ENCODE results near the gene RGP1. TPM values are rescaled to one million over a fixed set of nuclear protein-coding genes. Genes with fewer than 3 reads are reported as not detected.
A peak's percentile ranks its signal among the peaks of the same experiment; 100 is the strongest.

Gene RGP1
- total and polyA plus RNA-seq, 4 donors = 11.0 to 32.4 (median 21.5) TPM

GRCh38 chr9:35717132-35717870 lies 31.8 kb upstream of the RGP1 start:
- Histone ChIP-seq H3K9me3 (ENCODE audit: control insufficient read depth, low read length) (no peaks in the 10 kb centered on the region), H3K4me3 (ENCODE audit: low read length in 2 of 2) (no peak overlapping the region), H3K4me1 (ENCODE audit: control insufficient read depth in 1 of 2, insufficient read depth in 2 of 2, low read length in 2 of 2) (no peaks in the 10 kb centered on the region), H3K27ac (ENCODE audit: low read depth in 1 of 2, low read length in 2 of 2) (no peak overlapping the region), H3K36me3 (ENCODE audit: control insufficient read depth in 1 of 2, insufficient read depth in 2 of 2, low read length in 1 of 2) (peaks cover 21 to 59% of the 10 kb centered on the region in 2 donors), H3K27me3 (ENCODE audit: control insufficient read depth in 1 of 2, insufficient read depth in 2 of 2, low read length in 1 of 2) (no peaks in the 10 kb centered on the region)
- ATAC-seq (ENCODE audit: low FRiP score) = no peak
- WGBS, 2 donors = 75 to 78% methylated on average over 14 of the region's 14 CpGs
- DNase-seq = peak; percentile 33 to 47
- intact Hi-C loops (cut with DNase I) = no loop called here

GRCh38 chr9:35718721-35719511 lies 30.2 kb upstream of the RGP1 start:
- Histone ChIP-seq H3K4me3 (ENCODE audit: low read length in 2 of 2) (no peak overlapping the region), H3K36me3 (ENCODE audit: control insufficient read depth in 1 of 2, insufficient read depth in 2 of 2, low read length in 1 of 2) (peaks cover 21 to 55% of the 10 kb centered on the region in 2 donors), H3K9me3 (ENCODE audit: control insufficient read depth, low read length) (no peaks in the 10 kb centered on the region), H3K27ac (ENCODE audit: low read depth in 1 of 2, low read length in 2 of 2) (no peak overlapping the region), H3K27me3 (ENCODE audit: control insufficient read depth in 1 of 2, insufficient read depth in 2 of 2, low read length in 1 of 2) (no peaks in the 10 kb centered on the region), H3K4me1 (ENCODE audit: control insufficient read depth in 1 of 2, insufficient read depth in 2 of 2, low read length in 2 of 2) (no peaks in the 10 kb centered on the region)
- WGBS, 2 donors = 78 to 80% methylated on average over 15 of the region's 15 CpGs
- intact Hi-C loops (cut with DNase I) = loop anchor here in 1 of 2 donors (2.0 kb wide), 1 partner anchor 20 kb away; no protein-coding TSS in a partner anchor
- DNase-seq (peak in 1 of 2 donors; percentile 24), ATAC-seq (ENCODE audit: low FRiP score) (no peak)

- H3K27ac ChIP-seq (ENCODE audit: low read depth in 1 of 2, low read length in 2 of 2) = no peak overlapping the region
- no peaks in the 10 kb centered on the region for H3K4me1 ChIP-seq (ENCODE audit: control insufficient read depth in 1 of 2, insufficient read depth in 2 of 2, low read length in 2 of 2)
- intact Hi-C loops (cut with DNase I) = loop anchor here in 1 of 2 donors (2.0 kb wide), 1 partner anchor 21 kb away; no protein-coding TSS in a partner anchor
- ATAC-seq (ENCODE audit: low FRiP score) (no peak), DNase-seq (peak in 1 of 2 donors; percentile 22)
- peaks cover 26 to 51% of the 10 kb centered on the region in 2 donors for H3K36me3 ChIP-seq (ENCODE audit: control insufficient read depth in 1 of 2, insufficient read depth in 2 of 2, low read length in 1 of 2)
- WGBS, 2 donors = 86 to 88% methylated on average over 4 of the region's 4 CpGs
- no peak overlapping the region for H3K4me3 ChIP-seq (ENCODE audit: low read length in 2 of 2)
- H3K27me3 ChIP-seq (ENCODE audit: control insufficient read depth in 1 of 2, insufficient read depth in 2 of 2, low read length in 1 of 2) = no peaks in the 10 kb centered on the region
- H3K9me3 ChIP-seq (ENCODE audit: control insufficient read depth, low read length) = no peaks in the 10 kb centered on the region
Measured at GRCh38 chr9:35719546-35719945, 29.5 kb upstream of the RGP1 start.

GRCh38 chr9:35723426-35723825 lies 25.7 kb upstream of the RGP1 start:
- Histone ChIP-seq H3K36me3 (ENCODE audit: control insufficient read depth in 1 of 2, insufficient read depth in 2 of 2, low read length in 1 of 2) (peaks cover 18 to 37% of the 10 kb centered on the region in 2 donors), H3K4me1 (ENCODE audit: control insufficient read depth in 1 of 2, insufficient read depth in 2 of 2, low read length in 2 of 2) (peaks cover 0 to 2% of the 10 kb centered on the region in 2 donors), H3K27me3 (ENCODE audit: control insufficient read depth in 1 of 2, insufficient read depth in 2 of 2, low read length in 1 of 2) (no peaks in the 10 kb centered on the region), H3K9me3 (ENCODE audit: control insufficient read depth, low read length) (no peaks in the 10 kb centered on the region), H3K27ac (ENCODE audit: low read depth in 1 of 2, low read length in 2 of 2) (no peak overlapping the region), H3K4me3 (ENCODE audit: low read length in 2 of 2) (no peak overlapping the region)
- whole genome bisulfite sequencing, 2 donors = 71 to 79% methylated on average over 2 of the region's 2 CpGs
- intact Hi-C loops (cut with DNase I) = no loop called here
- ATAC-seq (ENCODE audit: low FRiP score) (no peak), DNase-seq (no peak)

- 85 to 88% methylated on average over 8 of the region's 8 CpGs for WGBS, 2 donors
Measured at GRCh38 chr9:35723908-35724307, 25.2 kb upstream of the RGP1 start.

GRCh38 chr9:35725362-35725761 lies 23.7 kb upstream of the RGP1 start:
- Histone ChIP-seq H3K27me3 (ENCODE audit: control insufficient read depth in 1 of 2, insufficient read depth in 2 of 2, low read length in 1 of 2) (no peaks in the 10 kb centered on the region), H3K36me3 (ENCODE audit: control insufficient read depth in 1 of 2, insufficient read depth in 2 of 2, low read length in 1 of 2) (peaks cover 14 to 21% of the 10 kb centered on the region in 2 donors), H3K27ac (ENCODE audit: low read depth in 1 of 2, low read length in 2 of 2) (no peak overlapping the region), H3K4me3 (ENCODE audit: low read length in 2 of 2) (no peak overlapping the region), H3K4me1 (ENCODE audit: control insufficient read depth in 1 of 2, insufficient read depth in 2 of 2, low read length in 2 of 2) (peaks cover 0 to 2% of the 10 kb centered on the region in 2 donors), H3K9me3 (ENCODE audit: control insufficient read depth, low read length) (no peaks in the 10 kb centered on the region)
- 89 to 91% methylated on average over 11 of the region's 11 CpGs for WGBS, 2 donors
- ATAC-seq (ENCODE audit: low FRiP score) (no peak), DNase-seq (peak in 1 of 2 donors; percentile 42)
- intact Hi-C loops (cut with DNase I) = no loop called here

More at GRCh38 chr9:35723908-35724307, 25.2 kb upstream of the RGP1 start:
- peaks cover 0 to 2% of the 10 kb centered on the region in 2 donors for H3K4me1 ChIP-seq (ENCODE audit: control insufficient read depth in 1 of 2, insufficient read depth in 2 of 2, low read length in 2 of 2)
- DNase-seq (peak in 1 of 2 donors; percentile 38), ATAC-seq (ENCODE audit: low FRiP score) (no peak)
- H3K27me3 ChIP-seq (ENCODE audit: control insufficient read depth in 1 of 2, insufficient read depth in 2 of 2, low read length in 1 of 2) = no peaks in the 10 kb centered on the region
- H3K36me3 ChIP-seq (ENCODE audit: control insufficient read depth in 1 of 2, insufficient read depth in 2 of 2, low read length in 1 of 2) = peaks cover 18 to 34% of the 10 kb centered on the region in 2 donors
- intact Hi-C loops (cut with DNase I) = no loop called here
- H3K4me3 ChIP-seq (ENCODE audit: low read length in 2 of 2) = no peak overlapping the region
- no peaks in the 10 kb centered on the region for H3K9me3 ChIP-seq (ENCODE audit: control insufficient read depth, low read length)
- no peak overlapping the region for H3K27ac ChIP-seq (ENCODE audit: low read depth in 1 of 2, low read length in 2 of 2)

GRCh38 chr9:35726931-35727330 lies 22.2 kb upstream of the RGP1 start:
- Histone ChIP-seq H3K27me3 (ENCODE audit: control insufficient read depth in 1 of 2, insufficient read depth in 2 of 2, low read length in 1 of 2) (no peaks in the 10 kb centered on the region), H3K4me3 (ENCODE audit: low read length in 2 of 2) (peak overlapping the region in 1 of 2 donors; percentile 18), H3K9me3 (ENCODE audit: control insufficient read depth, low read length) (no peaks in the 10 kb centered on the region), H3K27ac (ENCODE audit: low read depth in 1 of 2, low read length in 2 of 2) (peak overlapping the region; percentile 77 to 92), H3K36me3 (ENCODE audit: control insufficient read depth in 1 of 2, insufficient read depth in 2 of 2, low read length in 1 of 2) (peaks cover 10 to 12% of the 10 kb centered on the region in 2 donors), H3K4me1 (ENCODE audit: control insufficient read depth in 1 of 2, insufficient read depth in 2 of 2, low read length in 2 of 2) (peaks cover 0 to 2% of the 10 kb centered on the region in 2 donors)
- peak; percentile 60 for ATAC-seq (ENCODE audit: low FRiP score)
- intact Hi-C loops (cut with DNase I) = loop anchor here in 1 of 2 donors (2.0 kb wide), 1 partner anchor 28 kb away; no protein-coding TSS in a partner anchor
- 0 to 2% methylated on average over 3 of the region's 3 CpGs for WGBS, 2 donors
- peak; percentile 81 to 88 for DNase-seq

GRCh38 chr9:35727676-35728040 lies 21.4 kb upstream of the RGP1 start:
- WGBS, 2 donors = 2% methylated on average over 5 of the region's 5 CpGs
- intact Hi-C loops (cut with DNase I) = loop anchor here (1.0 to 2.0 kb wide), 4 partner anchors 29 to 68 kb away; no protein-coding TSS in a partner anchor
- no peaks in the 10 kb centered on the region for H3K27me3 ChIP-seq (ENCODE audit: control insufficient read depth in 1 of 2, insufficient read depth in 2 of 2, low read length in 1 of 2)
- H3K4me3 ChIP-seq (ENCODE audit: low read length in 2 of 2) = peak overlapping the region; percentile 2 to 18
- peaks cover 0 to 2% of the 10 kb centered on the region in 2 donors for H3K4me1 ChIP-seq (ENCODE audit: control insufficient read depth in 1 of 2, insufficient read depth in 2 of 2, low read length in 2 of 2)
- H3K36me3 ChIP-seq (ENCODE audit: control insufficient read depth in 1 of 2, insufficient read depth in 2 of 2, low read length in 1 of 2) = peaks cover 10% of the 10 kb centered on the region in 2 donors
- DNase-seq (peak in 1 of 2 donors; percentile 46), ATAC-seq (ENCODE audit: low FRiP score) (no peak)
- peak overlapping the region; percentile 77 to 92 for H3K27ac ChIP-seq (ENCODE audit: low read depth in 1 of 2, low read length in 2 of 2)
- H3K9me3 ChIP-seq (ENCODE audit: control insufficient read depth, low read length) = no peaks in the 10 kb centered on the region

All from aorta (tissue), 5 donors.